Measurements from ENCODE around the gene SPOCK1.

- TF ChIP-seq CTCF (IDR thresholded peaks at IDR 0.05 in 8 of 11, conservative IDR thresholded peaks at IDR 0.05 in 3 of 11) (no peak), POLR2A (IDR thresholded peaks at IDR 0.05) (no peak), POLR2AphosphoS5 (IDR thresholded peaks at IDR 0.05) (no peak)
Observed at GRCh38 chr5:137361280-137361679, 137.8 kb downstream of the SPOCK1 start.
